Measurements from ENCODE around the gene SLC22A2.

GRCh38 chr6:160298121-160298520, 39.5 kb upstream of the SLC22A2 start:
- TF ChIP-seq MAX (IDR thresholded peaks at IDR 0.05; ENCODE audit: insufficient read depth, insufficient read length), result no peak
- no peak for TF ChIP-seq CTCF (IDR thresholded peaks at IDR 0.05; ENCODE audit: extremely low read depth in 1 of 2, insufficient read depth in 1 of 2, low read depth in 1 of 2, low read length in 2 of 2)
- TF ChIP-seq POLR2A (IDR thresholded peaks at IDR 0.05; ENCODE audit: low read depth, low read length), result no peak
- TF ChIP-seq MYC (IDR thresholded peaks at IDR 0.05; ENCODE audit: low read depth, low read length), result no peak
- TF ChIP-seq EZH2 (IDR thresholded peaks at IDR 0.05; ENCODE audit: borderline replicate concordance, low read depth, low read length, severe bottlenecking), result no peak
- no peak for TF ChIP-seq POLR2AphosphoS5 (IDR thresholded peaks at IDR 0.05; ENCODE audit: insufficient read depth, low read depth, low read length)
- no peak for TF ChIP-seq JUN (IDR thresholded peaks at IDR 0.05; ENCODE audit: borderline replicate concordance, insufficient read depth, insufficient read length, low read depth)

Measured in endothelial cell of umbilical vein (primary cell).